NCI-H748 (cell line): ENCODE results near the gene KIF21B.

Source experiments
- DNase-seq: peaks from one replicate; lab custom pipeline; 2025; ENCODE audit not compliant: unreplicated experiment; lab: John Stamatoyannopoulos, UW

Gene KIF21B

GRCh38 chr1:201023517-201023902 is at the start of gene KIF21B:
KIF21B (minus strand) TSS chr1:201023714; CDS start chr1:201023383, 331 bp downstream.
- peak; percentile 82 for DNase-seq

DNA sequence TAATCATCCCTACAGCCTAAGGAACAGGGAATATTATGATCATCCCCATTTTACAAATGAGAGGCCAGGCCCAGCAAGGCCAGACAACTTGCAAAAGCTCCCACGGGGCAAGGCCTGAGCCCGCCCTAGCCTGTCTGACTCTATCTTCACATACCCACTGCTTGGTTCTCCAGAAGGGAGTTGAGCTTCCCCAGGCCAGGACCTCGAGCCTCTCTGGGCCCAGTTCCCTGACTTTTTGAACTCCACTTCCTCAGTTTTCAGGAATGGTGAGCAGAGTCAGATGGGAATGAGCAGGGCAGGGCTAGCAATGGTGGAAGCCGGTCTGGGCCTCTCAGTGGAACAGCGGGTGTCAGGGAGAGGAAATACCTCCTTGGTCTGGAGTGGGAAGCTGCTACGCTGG is 49.4 kb upstream of the KIF21B start:
- no peak for DNase-seq

DNA sequence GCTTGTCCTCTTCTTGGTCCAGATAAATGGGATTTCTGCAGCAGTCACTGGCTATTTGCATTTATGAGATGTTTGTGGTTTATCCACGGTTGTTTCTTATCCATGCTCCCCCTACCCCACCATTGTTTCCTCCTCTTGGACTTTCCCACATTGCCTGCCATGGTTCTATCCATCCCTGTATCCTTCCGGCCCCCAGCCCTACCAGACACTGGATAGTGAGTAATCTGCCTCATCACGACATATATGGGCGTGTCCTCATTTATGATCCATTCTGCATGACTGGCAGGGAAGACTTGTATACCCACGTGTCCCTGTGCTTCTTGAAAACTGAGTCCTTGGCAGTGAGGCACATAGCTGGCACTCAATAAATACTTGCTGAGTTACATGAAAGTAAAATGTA is 48.6 kb upstream of the KIF21B start:
- no peak for DNase-seq

DNA sequence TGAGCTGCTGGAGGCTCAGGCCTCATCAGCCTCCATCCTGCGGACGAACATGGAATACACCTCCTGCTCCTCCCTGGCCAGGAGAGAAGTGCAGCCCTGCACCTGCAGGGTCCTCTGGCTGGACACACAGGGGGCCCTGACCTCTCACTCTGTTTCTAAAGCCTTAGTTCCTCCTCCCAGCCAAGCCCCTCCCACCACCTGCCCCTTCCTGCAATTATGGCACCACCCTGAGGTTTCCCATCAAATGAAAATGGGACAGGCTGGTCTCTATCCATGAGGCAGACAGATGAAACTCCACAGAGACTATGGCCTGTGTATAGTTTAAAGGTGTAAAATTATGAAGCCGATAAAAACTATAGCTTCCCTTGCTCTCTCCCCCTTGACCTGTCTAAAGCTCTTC is 46.1 kb upstream of the KIF21B start:
- DNase-seq: peak; percentile 4

- no peak for DNase-seq
These were observed 45.5 kb upstream of the KIF21B start for GRCh38 chr1:201068976-201069375.

GRCh38 chr1:201066986-201067385 is 43.5 kb upstream of the KIF21B start:
- no peak for DNase-seq

GRCh38 chr1:201065686-201066085 is 42.2 kb upstream of the KIF21B start:
- no peak for DNase-seq

- no peak for DNase-seq
These were observed 41.3 kb upstream of the KIF21B start for GRCh38 chr1:201064806-201065205.

GRCh38 chr1:201063145-201063544 is 39.6 kb upstream of the KIF21B start:
- DNase-seq: no peak

DNA sequence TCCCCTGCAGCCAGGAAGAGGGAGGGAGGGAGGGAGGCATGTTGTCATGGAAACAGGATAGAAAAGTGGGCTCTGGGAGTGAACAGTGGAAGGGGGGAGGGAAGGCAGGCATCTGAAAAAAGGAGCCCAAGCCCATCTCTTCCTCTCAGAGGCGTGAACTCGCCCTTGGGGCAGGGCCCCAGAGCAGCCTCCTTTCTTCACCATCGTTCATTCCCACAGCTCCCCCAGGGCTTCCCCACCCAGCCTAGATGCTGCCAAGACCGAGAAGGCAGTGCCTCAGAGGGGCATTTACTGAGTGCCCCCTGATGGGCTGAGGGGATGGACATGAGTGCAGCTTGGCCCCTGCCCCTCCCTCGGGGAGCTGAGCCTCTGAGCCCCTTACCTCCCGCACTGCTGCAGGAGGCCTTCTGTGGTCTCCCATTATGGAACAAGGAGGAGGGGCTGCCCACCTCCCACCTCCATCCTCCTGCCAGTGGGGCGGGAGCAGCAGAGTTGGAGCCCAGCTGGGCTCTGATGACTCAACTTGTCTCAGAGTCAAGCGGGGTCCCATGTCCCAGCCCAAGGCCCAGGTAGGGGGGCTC is 39.1 kb upstream of the KIF21B start:
- DNase-seq: no peak

DNA sequence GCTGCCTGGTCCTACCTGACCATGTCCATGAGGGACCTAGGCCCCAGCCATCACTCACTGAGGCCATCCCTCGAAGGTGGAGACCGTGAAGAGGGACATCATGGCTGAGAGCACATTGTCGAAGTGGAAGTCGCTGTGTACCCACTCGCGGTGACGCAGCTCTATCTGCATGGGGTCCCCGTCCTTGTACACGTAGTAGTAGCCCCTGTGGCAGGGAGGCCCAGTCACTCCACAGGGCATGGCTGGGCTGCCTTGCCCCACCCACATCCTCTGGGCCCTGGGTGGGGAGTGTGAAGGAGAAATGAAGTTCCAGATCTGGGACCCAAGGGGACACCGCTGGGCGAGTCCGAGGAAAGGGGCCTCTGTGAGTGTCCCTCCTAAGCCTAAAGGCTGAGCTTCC is 38.4 kb upstream of the KIF21B start:
- DNase-seq: no peak

DNA sequence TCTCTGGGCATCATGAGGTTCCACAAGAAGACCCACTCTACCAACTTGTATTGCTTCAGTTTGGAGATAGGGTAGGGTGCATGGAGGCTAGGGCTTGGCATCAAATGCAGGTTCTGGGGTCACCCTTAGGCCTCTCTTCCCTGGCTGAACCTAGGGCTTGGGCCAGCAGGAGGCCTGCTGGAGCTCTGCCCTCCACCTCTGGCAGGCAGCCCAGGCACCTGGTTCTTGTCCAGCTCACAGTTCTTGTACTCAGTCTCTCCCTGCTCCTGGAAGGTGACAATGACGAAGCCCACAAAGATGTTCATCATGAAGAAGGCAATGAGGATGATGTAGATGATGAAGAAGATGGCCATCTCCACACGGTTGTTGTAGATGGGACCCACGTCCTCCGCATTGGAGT is 37.5 kb upstream of the KIF21B start:
- DNase-seq: no peak

- DNase-seq: no peak
These were observed 37.1 kb upstream of the KIF21B start for GRCh38 chr1:201060586-201060985.

- no peak for DNase-seq
These were observed 36.5 kb upstream of the KIF21B start for GRCh38 chr1:201059871-201060555.

GRCh38 chr1:201059401-201059800 is 35.9 kb upstream of the KIF21B start:
- DNase-seq: no peak

DNA sequence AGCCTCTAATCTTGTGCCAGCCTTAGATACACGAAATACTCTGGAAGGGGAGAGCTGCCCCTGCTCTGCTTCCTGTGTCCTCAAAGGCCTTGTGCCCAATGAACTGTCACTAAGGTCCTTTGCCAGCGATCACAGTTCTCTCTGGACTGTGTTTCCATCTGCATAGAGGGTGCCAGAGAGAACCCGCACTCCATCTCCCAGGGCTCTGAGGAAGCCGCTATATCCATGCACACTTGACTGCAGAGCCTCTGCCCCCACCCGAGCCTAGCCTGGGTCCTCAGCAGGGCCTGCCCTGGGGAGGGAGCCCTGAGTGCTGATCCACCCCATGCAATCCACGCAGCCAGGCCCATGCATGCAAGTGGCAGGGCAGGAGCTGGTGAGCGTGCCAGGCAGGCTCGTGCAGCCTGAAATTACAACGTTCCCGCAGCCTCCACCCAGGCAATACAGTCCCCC is 30.6 kb upstream of the KIF21B start:
- no peak for DNase-seq

DNA sequence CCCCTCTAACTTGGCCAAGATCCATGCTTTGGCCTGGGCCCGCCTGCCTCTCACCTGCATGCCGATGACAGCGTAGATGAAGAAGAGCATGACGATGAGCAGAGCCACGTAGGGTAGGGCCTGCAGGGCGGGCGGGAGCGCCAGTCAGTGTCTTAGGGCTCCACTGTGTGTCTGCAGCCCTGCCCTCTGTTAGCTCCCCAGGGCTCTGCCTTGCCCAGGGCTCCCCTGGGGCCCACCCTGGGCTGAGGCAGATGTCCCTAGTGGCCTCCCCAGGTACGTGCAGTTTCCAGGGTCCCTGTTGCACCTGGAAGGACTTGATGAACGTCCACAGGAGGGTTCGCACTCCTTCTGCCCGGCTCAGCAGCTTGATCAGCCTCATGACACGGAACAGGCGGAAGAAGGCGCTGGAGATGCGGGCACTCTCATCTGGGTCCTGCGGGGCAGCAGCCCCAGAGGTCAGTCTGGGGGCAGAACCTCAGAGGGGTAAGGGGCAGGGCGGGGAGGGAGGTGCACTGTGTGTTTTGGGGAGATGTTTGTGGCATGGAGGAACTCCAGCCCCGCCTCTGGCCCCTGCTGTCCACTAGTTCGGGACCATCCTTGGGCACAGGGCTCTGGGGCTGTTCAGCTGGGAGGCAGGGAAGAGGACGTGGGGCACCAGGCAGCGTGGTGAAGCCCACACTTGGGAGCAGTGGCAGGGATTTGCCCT is 29.8 kb upstream of the KIF21B start:
- DNase-seq: no peak

DNA sequence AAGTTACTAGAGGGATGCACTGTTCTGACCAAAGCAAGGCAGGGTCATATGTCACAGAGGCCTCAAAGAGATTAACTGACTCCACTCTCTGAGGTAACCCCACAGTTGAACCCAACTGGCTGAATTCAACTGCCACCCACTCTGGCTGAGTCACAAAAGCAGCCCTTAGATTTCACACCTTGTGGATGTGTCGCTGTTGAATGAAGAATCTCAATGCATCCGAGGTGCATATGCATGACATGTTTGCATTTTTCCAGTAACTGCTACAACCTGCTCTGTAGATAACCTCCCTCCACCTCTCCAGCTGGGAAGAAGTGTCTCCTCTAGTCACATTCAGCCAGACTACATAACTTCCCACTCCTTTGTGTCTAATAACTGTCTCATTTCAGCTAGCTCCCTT is 27.9 kb upstream of the KIF21B start:
- DNase-seq: no peak

DNA sequence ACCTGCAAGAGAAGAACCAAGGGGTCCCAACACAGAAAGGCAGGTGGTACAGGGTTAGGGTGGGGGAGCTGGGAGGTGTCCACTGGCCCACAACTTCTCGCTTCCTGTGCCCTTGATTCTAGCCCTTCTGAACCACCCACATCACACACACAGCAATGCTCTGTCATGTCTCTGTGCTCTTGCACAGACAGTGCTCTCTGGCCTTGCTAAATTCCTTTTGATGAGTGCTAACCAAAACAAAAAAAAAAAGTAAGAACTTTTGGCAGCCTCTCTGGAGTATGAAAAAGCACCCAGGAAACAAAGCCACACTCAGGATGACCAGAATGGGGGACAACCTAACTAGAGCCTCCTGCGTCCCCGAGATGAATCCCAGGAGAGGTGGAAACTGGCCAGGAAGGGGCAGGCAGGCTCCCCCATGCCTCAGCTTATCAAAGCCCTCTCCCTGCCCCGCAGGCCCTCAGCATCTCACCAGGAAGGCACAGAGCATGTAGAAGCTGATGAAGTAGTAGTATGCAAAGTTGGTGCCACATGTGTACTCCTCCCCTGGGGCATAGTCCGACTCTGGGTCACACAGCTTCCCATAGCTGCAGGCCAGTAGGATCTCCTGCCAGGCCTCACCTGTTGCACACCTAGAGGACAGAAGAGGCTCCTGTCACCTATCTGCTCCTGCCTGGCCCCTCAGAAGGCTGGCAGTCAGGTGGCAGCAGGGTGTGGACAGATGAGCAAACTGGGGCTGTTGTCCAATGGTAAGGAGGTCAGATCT is 27.2 kb upstream of the KIF21B start:
- no peak for DNase-seq

GRCh38 chr1:201049248-201049831 is 25.8 kb upstream of the KIF21B start:
- DNase-seq: no peak

DNA sequence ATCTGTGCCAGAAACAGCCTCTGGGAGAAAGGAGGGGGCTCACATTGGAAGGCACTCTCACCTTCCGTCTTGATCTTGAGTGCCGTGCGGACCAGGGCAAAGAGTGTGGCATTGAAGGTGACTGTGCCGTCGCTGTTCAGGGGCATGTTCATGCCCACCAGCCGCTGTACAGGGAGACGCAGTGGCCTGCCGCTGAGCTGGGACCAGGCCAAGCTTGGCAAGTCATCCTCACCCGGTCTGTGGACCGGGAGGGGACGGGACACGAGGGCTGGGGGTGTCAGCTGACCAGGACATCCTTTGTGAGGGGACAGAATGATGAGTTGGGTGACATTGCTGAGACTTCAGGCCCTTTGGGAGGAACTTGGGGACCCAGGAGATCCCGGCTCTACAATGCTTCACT is 25.0 kb upstream of the KIF21B start:
- DNase-seq: no peak
